Measurements from ENCODE around the gene TAL1. TPM values are rescaled to one million over a fixed set of nuclear protein-coding genes. Genes with fewer than 3 reads are reported as not detected.
A peak's percentile ranks its signal among the peaks of the same experiment; 100 is the strongest.

TAL1 gene
- total and polyA plus RNA-seq, 2 of the 13 experiments (the other 11 are each of a cell fraction or from before 2014, with no cell fraction given), result 0.05 TPM; not detected in 1

DNA sequence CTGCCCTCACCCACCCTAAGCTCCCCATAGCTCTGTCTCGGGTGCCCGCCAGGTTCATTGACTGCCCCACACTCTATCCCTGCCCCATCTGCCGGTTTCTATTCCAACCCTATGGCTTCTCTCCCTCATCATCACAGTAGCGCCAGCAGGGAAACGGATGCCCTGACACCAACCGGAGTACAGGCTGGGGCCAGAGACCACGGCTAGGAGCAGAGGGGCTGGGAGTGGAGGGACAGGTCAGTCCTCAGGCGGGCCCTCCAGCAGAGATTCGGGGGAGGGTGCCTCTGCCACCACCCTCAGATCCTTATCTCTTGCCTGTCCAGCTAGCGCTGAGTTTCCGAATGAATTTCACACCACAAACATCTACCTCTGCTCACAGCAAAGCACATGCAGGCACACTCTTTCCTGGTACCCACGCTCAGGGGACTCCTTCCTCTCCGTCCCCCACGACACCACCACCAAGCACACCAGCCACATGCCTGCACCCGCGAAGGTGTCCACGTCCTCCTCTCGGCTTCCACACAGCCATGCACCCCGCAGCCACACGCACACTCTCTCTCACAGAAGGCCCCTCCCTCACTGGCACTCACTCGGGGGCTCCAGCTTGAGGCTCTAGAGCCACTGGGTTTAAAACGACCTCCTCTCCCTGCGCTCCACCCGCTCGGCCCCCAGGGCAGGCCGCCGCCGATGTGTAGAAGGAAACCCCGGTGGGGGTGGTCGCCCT, 7.2 kb downstream of the TAL1 start:
- no peaks in the 10 kb centered on the region for H3K36me3 ChIP-seq (replicated peaks in 1 of 2; ENCODE audit: control insufficient read depth in 1 of 2, insufficient read depth in 2 of 2, low read length in 2 of 2)
- H3K4me3 ChIP-seq (replicated peaks in 1 of 3; ENCODE audit: insufficient read depth in 1 of 3, low read depth in 2 of 3, low read length in 3 of 3), result peak overlapping the region in 2 of 3 experiments; percentile 33 to 68; a peak in 3 of 6 replicates
- ChIA-PET POLR2A (no interaction called here), CTCF (ENCODE audit: low intra/inter-chr PET ratio, low total read pairs) (no interaction called here)
- H3K27me3 ChIP-seq (ENCODE audit: control insufficient read depth in 1 of 2, insufficient read depth in 2 of 2, low read length in 2 of 2), result peaks cover 18 to 87% of the 10 kb centered on the region in 2 experiments
- H4K20me1 ChIP-seq (ENCODE audit: insufficient read depth, low read length), result no peaks in the 10 kb centered on the region
- intact Hi-C loops (cut with micrococcal nuclease; ENCODE audit: unreplicated experiment), result loop anchor here (5.0 kb wide), 1 partner anchor 262 kb away; no protein-coding TSS in a partner anchor
- BruUV-seq (replicated peaks), result no TSS peak
- FAIRE-seq, result no peak
- no peak for DNase-seq (ENCODE audit: low spot score)
- no peak for TF ChIP-seq RFX5 (IDR thresholded peaks at IDR 0.05; ENCODE audit: low read depth, low read length)
- TF ChIP-seq, protein P1, sequence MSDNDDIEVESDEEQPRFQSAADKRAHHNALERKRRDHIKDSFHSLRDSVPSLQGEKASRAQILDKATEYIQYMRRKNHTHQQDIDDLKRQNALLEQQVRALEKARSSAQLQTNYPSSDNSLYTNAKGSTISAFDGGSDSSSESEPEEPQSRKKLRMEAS (IDR thresholded peaks at IDR 0.05), result peak; percentile 8; the same call in 1 of the 2 replicates
- no peak for TF ChIP-seq CCDC6 (CRISPR knock-in tag; IDR thresholded peaks at IDR 0.05)
- no peak for TF ChIP-seq ZNF264 (CRISPR knock-in tag; IDR thresholded peaks at IDR 0.05)
- no peak for TF ChIP-seq AKAP8 (CRISPR knock-in tag; IDR thresholded peaks at IDR 0.05)
- TF ChIP-seq MYNN (CRISPR knock-in tag; IDR thresholded peaks at IDR 0.05; ENCODE audit: low read depth), result no peak
- no peak for TF ChIP-seq PRPF4 (IDR thresholded peaks at IDR 0.05; ENCODE audit: low read depth, low read length, poor library complexity, severe bottlenecking)
- TF ChIP-seq, protein P2, sequence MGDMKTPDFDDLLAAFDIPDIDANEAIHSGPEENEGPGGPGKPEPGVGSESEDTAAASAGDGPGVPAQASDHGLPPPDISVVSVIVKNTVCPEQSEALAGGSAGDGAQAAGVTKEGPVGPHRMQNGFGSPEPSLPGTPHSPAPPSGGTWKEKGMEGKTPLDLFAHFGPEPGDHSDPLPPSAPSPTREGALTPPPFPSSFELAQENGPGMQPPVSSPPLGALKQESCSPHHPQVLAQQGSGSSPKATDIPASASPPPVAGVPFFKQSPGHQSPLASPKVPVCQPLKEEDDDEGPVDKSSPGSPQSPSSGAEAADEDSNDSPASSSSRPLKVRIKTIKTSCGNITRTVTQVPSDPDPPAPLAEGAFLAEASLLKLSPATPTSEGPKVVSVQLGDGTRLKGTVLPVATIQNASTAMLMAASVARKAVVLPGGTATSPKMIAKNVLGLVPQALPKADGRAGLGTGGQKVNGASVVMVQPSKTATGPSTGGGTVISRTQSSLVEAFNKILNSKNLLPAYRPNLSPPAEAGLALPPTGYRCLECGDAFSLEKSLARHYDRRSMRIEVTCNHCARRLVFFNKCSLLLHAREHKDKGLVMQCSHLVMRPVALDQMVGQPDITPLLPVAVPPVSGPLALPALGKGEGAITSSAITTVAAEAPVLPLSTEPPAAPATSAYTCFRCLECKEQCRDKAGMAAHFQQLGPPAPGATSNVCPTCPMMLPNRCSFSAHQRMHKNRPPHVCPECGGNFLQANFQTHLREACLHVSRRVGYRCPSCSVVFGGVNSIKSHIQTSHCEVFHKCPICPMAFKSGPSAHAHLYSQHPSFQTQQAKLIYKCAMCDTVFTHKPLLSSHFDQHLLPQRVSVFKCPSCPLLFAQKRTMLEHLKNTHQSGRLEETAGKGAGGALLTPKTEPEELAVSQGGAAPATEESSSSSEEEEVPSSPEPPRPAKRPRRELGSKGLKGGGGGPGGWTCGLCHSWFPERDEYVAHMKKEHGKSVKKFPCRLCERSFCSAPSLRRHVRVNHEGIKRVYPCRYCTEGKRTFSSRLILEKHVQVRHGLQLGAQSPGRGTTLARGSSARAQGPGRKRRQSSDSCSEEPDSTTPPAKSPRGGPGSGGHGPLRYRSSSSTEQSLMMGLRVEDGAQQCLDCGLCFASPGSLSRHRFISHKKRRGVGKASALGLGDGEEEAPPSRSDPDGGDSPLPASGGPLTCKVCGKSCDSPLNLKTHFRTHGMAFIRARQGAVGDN (CRISPR knock-in tag; IDR thresholded peaks at IDR 0.05), result no peak
- no peak for TF ChIP-seq FOSL2 (CRISPR knock-in tag; IDR thresholded peaks at IDR 0.05)
- TF ChIP-seq ETV5 (CRISPR knock-in tag; IDR thresholded peaks at IDR 0.05; ENCODE audit: borderline replicate concordance), result no peak
- TF ChIP-seq PHF8 (CRISPR knock-in tag; IDR thresholded peaks at IDR 0.05), result 0 out of 2 replicates have a peak, but pooled peaks have one; percentile 6
- TF ChIP-seq ZSCAN22 (CRISPR knock-in tag; IDR thresholded peaks at IDR 0.05), result no peak
- no peak for TF ChIP-seq ZNF557 (CRISPR knock-in tag; IDR thresholded peaks at IDR 0.05)
- TF ChIP-seq, protein P3, sequence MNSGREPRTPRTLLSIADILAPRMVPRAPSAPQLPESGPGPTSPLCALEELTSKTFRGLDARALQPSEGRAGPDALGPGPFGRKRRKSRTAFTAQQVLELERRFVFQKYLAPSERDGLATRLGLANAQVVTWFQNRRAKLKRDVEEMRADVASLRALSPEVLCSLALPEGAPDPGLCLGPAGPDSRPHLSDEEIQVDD (CRISPR knock-in tag; IDR thresholded peaks at IDR 0.05; ENCODE audit: borderline replicate concordance), result no peak
- TF ChIP-seq, protein P4, sequence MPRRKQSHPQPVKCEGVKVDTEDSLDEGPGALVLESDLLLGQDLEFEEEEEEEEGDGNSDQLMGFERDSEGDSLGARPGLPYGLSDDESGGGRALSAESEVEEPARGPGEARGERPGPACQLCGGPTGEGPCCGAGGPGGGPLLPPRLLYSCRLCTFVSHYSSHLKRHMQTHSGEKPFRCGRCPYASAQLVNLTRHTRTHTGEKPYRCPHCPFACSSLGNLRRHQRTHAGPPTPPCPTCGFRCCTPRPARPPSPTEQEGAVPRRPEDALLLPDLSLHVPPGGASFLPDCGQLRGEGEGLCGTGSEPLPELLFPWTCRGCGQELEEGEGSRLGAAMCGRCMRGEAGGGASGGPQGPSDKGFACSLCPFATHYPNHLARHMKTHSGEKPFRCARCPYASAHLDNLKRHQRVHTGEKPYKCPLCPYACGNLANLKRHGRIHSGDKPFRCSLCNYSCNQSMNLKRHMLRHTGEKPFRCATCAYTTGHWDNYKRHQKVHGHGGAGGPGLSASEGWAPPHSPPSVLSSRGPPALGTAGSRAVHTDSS (CRISPR knock-in tag; conservative IDR thresholded peaks at IDR 0.05), result no peak
- TF ChIP-seq ZNF225 (CRISPR knock-in tag; IDR thresholded peaks at IDR 0.05), result no peak
- no peak for TF ChIP-seq YY1 (IDR thresholded peaks at IDR 0.05; ENCODE audit: insufficient read depth, insufficient replicate concordance, low read depth, low read length)
- no peaks in the 10 kb centered on the region for H3K79me2 ChIP-seq (ENCODE audit: insufficient read depth, low read length)
- ATAC-seq, result peak; percentile 21
- H3K4me2 ChIP-seq (ENCODE audit: low read depth, low read length), result peak overlapping the region; percentile 71
- 22% methylated on average over 21 of the region's 30 CpGs for whole genome bisulfite sequencing (ENCODE audit: low lambda C conversion rate)
- no peak overlapping the region for H3K27ac ChIP-seq (ENCODE audit: extremely low read length, insufficient read depth, low read length)
- H3K4me1 ChIP-seq (ENCODE audit: insufficient read depth, low read length), result peaks cover 24% of the 10 kb centered on the region
- H3K9ac ChIP-seq (ENCODE audit: insufficient read depth, low read depth, low read length), result no peak overlapping the region
- in situ Hi-C loops (cut with HindIII; ENCODE audit: extremely low pct_ligation_motif_present, low pct_unique_long_range_greater_than_20kb), result no loop called here
- H2AFZ ChIP-seq (ENCODE audit: low read length), result no peak overlapping the region
- no peaks in the 10 kb centered on the region for H3K9me3 ChIP-seq (ENCODE audit: low read length)
